ENCODE data around the gene SPTBN1.

Gene SPTBN1

DNA sequence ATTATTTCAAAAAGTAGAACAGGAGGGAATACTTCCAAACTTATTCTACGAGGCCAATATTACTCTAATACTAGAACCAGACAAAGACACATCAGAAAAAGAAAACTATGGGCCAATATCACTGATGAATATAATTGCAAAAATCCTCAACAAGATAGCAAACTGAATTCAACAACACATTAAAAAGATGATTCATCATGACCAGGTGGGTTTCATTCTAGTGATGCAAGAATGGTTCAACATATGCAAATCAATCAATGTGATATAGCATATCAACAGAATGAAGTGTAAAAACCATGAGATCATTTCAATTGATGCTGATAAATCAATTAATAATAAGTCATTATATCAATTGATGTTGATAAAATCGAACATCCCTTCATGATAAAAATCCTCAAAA lies 244.9 kb downstream of the SPTBN1 start:
- H3K9me3 ChIP-seq (ENCODE audit: low read depth, low read length), result no peaks in the 10 kb centered on the region
- H3K36me3 ChIP-seq (ENCODE audit: insufficient read depth, low read length), result no peaks in the 10 kb centered on the region
- TF ChIP-seq FOXP2 (optimal IDR thresholded peaks at IDR 0.05; ENCODE audit: control extremely low read depth, extremely low read length, insufficient read depth), result no peak
- no peak for TF ChIP-seq EZH2 (IDR thresholded peaks at IDR 0.05)
- no peak overlapping the region for H3K27ac ChIP-seq
- no peak overlapping the region for H3K4me3 ChIP-seq
- no peak overlapping the region for H3K9ac ChIP-seq (ENCODE audit: insufficient read length)
- DNase-seq (ENCODE audit: low read depth, low spot score), result no peak

DNA sequence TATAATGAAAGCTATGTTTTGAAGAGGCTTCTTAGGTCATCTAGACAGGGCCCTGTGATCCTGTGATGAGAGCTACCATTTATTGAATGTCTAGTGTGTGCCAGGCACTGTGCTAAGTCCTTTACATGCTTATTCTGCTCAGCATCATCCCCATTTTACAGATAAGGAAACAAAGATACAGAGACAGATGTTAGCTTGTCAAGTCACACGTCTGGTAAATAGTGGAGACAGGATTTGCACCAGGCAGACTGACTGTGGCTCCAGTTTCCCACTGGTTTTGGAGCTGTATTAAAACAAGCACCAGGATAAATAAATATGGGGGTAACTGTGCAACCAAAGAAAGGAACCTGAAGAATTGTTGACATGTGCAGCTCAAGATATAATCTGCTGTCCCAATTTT lies 248.1 kb downstream of the SPTBN1 start:
- no peak overlapping the region for H3K4me3 ChIP-seq
- no peaks in the 10 kb centered on the region for H3K9me3 ChIP-seq (ENCODE audit: low read depth, low read length)
- no peak overlapping the region for H3K27ac ChIP-seq
- DNase-seq (ENCODE audit: low read depth, low spot score), result no peak
- H3K36me3 ChIP-seq (ENCODE audit: insufficient read depth, low read length), result no peaks in the 10 kb centered on the region
- TF ChIP-seq POLR2AphosphoS5 (IDR thresholded peaks at IDR 0.05; ENCODE audit: borderline replicate concordance, low read depth, low read length), result no peak
- TF ChIP-seq FOXP2 (optimal IDR thresholded peaks at IDR 0.05; ENCODE audit: control extremely low read depth, extremely low read length, insufficient read depth), result no peak
- no peak for TF ChIP-seq EZH2 (IDR thresholded peaks at IDR 0.05)
- no peak overlapping the region for H3K9ac ChIP-seq (ENCODE audit: insufficient read length)

DNA sequence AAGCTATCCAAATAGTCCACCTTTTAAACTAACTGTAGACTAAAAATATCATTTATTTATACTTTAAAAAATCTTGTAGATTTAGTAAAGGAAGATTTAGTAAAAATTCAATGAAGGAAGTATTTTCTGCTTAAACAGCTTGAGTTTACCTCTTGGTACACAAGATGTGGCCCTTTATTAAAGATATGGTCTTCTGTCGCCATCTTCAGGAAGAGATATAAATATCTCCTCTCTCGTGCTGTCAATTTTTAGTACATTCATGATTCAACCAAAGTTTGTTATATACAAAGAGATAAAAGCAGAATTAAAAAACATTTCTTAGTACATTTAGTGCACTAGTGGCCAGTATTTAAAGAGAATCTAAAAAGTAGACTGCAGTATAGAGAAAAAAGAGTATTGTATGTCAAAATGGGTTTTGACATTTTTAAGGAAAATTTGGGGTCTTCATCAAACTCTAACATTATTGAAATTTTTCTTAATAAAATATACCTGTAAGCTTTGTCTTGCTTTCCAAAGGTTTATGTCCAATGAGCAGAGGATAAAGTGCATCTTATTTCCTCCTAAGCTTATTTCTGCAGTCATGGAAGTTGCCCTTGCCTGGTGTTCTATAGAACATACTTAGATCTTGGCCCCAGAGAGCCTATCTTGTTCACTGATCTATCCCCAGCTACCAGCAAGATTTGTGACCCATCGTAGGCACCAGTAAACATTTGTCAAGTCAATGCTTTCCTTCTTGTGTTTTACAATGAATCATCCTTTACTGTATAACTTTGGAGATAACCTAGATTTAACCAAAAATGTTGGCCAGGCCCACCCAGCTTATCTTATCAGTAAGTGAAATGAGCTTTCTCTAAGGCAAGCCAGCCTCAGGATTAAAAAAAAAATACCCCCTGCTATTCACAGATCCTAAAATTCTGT lies 248.8 kb downstream of the SPTBN1 start:
- Histone ChIP-seq H3K4me3 (no peak overlapping the region), H3K9me3 (ENCODE audit: low read depth, low read length) (no peaks in the 10 kb centered on the region), H3K27ac (no peak overlapping the region), H3K36me3 (ENCODE audit: insufficient read depth, low read length) (no peaks in the 10 kb centered on the region), H3K9ac (ENCODE audit: insufficient read length) (no peak overlapping the region)
- TF ChIP-seq EZH2 (IDR thresholded peaks at IDR 0.05) (no peak), POLR2AphosphoS5 (IDR thresholded peaks at IDR 0.05; ENCODE audit: borderline replicate concordance, low read depth, low read length) (no peak), FOXP2 (optimal IDR thresholded peaks at IDR 0.05; ENCODE audit: control extremely low read depth, extremely low read length, insufficient read depth) (no peak)
- peak; percentile 66 for DNase-seq (ENCODE audit: low read depth, low spot score)

DNA sequence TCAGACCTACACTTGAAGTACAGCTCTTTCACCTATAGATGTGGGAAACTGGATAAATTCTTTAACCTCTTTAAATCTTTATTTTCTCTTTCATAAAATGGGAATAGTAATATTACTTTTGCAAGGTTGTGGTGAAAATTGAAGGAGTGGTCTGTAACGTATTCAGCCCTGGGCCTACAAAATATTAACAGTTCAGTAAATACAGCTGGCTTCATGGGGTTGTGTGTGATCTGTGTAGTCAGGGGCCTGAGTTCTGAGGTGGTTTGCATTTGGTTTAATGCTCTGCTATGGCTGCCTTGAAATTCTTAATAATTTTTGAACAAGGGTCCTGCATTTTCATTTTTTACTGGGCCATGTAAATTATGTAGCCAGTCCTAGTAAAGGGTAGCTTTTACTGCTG lies 250.5 kb downstream of the SPTBN1 start:
- no peaks in the 10 kb centered on the region for H3K9me3 ChIP-seq (ENCODE audit: low read depth, low read length)
- H3K27ac ChIP-seq, result no peak overlapping the region
- TF ChIP-seq EZH2 (IDR thresholded peaks at IDR 0.05) (no peak), FOXP2 (optimal IDR thresholded peaks at IDR 0.05; ENCODE audit: control extremely low read depth, extremely low read length, insufficient read depth) (no peak), POLR2AphosphoS5 (IDR thresholded peaks at IDR 0.05; ENCODE audit: borderline replicate concordance, low read depth, low read length) (no peak)
- H3K4me3 ChIP-seq, result no peak overlapping the region
- DNase-seq (ENCODE audit: low read depth, low spot score), result no peak
- H3K36me3 ChIP-seq (ENCODE audit: insufficient read depth, low read length), result no peaks in the 10 kb centered on the region
- no peak overlapping the region for H3K9ac ChIP-seq (ENCODE audit: insufficient read length)

DNA sequence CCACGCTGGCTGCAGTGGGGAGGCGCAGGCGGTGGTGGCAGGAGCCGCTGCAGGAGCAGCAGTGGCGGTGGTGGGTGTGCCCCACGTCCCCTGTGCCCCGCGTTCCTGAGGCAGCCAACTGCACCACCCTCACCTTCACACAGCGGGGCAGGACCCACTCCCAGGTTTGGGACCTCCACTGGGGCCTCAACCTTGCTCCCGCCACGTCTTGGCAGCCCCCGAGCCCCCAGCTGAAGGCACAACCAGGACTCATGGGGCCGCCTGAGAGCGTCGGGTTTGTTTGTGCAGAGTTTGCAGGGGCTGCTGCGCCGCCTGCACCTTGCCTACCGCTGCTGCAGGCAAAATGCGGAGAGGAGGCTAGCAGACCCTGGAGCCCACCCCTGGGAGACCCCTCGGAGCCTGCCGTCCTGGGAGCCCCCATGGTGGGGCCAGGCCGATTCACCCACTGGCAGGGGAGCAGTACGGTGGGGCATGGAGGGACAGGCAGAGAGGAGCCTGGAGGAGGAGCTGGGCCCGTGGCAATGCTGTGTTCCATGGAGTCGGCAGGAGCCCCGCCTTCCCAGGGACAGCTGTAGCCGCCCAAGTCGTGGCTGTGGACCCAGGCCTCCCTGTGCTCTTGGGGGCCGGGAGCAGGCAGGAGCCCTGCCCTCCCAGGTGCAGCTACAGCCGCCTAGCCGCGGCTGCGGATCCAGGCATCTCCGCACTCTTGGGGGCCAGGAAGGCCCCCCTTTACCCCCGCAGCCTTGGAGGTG lies 252.6 kb downstream of the SPTBN1 start:
- no peak overlapping the region for H3K27ac ChIP-seq
- no peak for TF ChIP-seq EZH2 (IDR thresholded peaks at IDR 0.05)
- no peak for TF ChIP-seq POLR2AphosphoS5 (IDR thresholded peaks at IDR 0.05; ENCODE audit: borderline replicate concordance, low read depth, low read length)
- no peak for TF ChIP-seq FOXP2 (optimal IDR thresholded peaks at IDR 0.05; ENCODE audit: control extremely low read depth, extremely low read length, insufficient read depth)
- no peaks in the 10 kb centered on the region for H3K36me3 ChIP-seq (ENCODE audit: insufficient read depth, low read length)
- no peak overlapping the region for H3K9ac ChIP-seq (ENCODE audit: insufficient read length)
- no peak overlapping the region for H3K4me3 ChIP-seq
- DNase-seq (ENCODE audit: low read depth, low spot score), result no peak
- no peaks in the 10 kb centered on the region for H3K9me3 ChIP-seq (ENCODE audit: low read depth, low read length)

DNA sequence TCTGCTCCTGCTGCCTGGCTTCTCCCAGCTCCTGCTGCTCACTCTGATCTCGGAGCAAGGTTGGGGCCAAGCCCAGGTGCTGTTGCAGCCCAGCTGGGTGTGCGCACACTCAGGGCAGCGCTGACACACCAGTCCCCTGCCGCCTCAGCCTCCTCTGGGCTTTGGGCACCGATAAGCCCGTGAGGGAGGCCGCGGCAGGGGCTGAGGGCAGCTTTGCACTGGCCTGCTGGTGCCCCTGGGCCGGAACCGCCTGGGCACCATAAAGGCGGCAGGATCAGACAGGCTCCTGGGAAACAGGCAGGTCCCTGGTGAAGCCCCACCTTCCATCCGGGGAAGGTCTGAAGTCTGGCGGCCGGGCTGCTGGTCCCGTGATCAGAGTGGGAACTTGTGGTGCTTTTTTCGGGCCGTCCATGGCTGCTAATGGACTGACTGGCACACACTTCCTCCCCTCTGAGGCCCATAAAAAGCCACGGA lies 253.2 kb downstream of the SPTBN1 start:
- no peak overlapping the region for H3K9ac ChIP-seq (ENCODE audit: insufficient read length)
- TF ChIP-seq EZH2 (IDR thresholded peaks at IDR 0.05) (no peak), POLR2AphosphoS5 (IDR thresholded peaks at IDR 0.05; ENCODE audit: borderline replicate concordance, low read depth, low read length) (no peak), FOXP2 (optimal IDR thresholded peaks at IDR 0.05; ENCODE audit: control extremely low read depth, extremely low read length, insufficient read depth) (no peak)
- no peak overlapping the region for H3K4me3 ChIP-seq

DNA sequence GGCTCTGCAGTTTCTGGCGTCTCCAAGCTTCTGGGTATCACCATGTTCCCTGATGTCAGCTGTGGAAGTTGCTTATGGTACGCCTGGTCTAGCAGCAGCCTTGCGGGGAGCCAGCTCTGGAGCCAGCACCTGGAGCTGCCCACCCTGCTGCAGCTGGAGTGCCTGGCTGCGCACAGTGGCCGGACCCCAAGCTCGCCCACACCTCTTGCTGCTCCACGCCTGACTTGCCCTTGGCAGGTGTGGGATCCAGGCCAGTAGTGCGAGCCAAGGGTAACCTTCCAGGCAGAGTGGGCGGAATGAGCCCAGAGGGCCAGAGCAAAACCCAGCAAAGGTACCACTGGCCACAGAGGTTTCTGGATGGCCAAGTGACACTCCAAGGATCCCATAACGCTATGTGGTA lies 254.1 kb downstream of the SPTBN1 start:
- Histone ChIP-seq H3K9me3 (ENCODE audit: low read depth, low read length) (no peaks in the 10 kb centered on the region), H3K36me3 (ENCODE audit: insufficient read depth, low read length) (no peaks in the 10 kb centered on the region), H3K9ac (ENCODE audit: insufficient read length) (no peak overlapping the region), H3K27ac (no peak overlapping the region), H3K4me3 (no peak overlapping the region)
- TF ChIP-seq FOXP2 (optimal IDR thresholded peaks at IDR 0.05; ENCODE audit: control extremely low read depth, extremely low read length, insufficient read depth) (no peak), EZH2 (IDR thresholded peaks at IDR 0.05) (no peak), POLR2AphosphoS5 (IDR thresholded peaks at IDR 0.05; ENCODE audit: borderline replicate concordance, low read depth, low read length) (no peak)
- DNase-seq (ENCODE audit: low read depth, low spot score), result no peak

More for the DNA sequence above, 253.2 kb downstream of the SPTBN1 start:
- no peak for DNase-seq (ENCODE audit: low read depth, low spot score)
- Histone ChIP-seq H3K27ac (no peak overlapping the region), H3K9me3 (ENCODE audit: low read depth, low read length) (no peaks in the 10 kb centered on the region), H3K36me3 (ENCODE audit: insufficient read depth, low read length) (no peaks in the 10 kb centered on the region)

DNA sequence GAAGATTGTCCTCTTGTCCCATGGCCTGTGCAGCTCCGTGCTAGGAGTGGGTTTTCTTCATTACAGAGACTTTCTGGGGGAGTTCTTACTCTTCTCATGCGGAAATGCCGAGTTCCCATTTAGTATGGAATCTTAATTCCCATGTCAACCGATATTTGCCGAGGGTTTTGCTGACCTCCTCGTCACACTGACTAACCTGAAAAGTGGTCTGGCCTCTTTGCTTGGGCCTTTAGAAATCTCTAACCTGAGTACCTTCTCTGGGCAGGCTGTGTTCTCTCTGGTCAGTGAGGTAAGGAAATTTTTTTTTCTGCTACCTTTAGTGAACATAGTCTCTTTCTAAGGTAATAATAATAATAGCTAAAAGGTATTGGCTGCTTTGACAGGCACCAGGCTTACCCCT lies 256.4 kb downstream of the SPTBN1 start:
- no peak overlapping the region for H3K9ac ChIP-seq (ENCODE audit: insufficient read length)

More for the DNA sequence above, 256.4 kb downstream of the SPTBN1 start:
- TF ChIP-seq POLR2AphosphoS5 (IDR thresholded peaks at IDR 0.05; ENCODE audit: borderline replicate concordance, low read depth, low read length), result no peak
- TF ChIP-seq EZH2 (IDR thresholded peaks at IDR 0.05), result no peak
- TF ChIP-seq FOXP2 (optimal IDR thresholded peaks at IDR 0.05; ENCODE audit: control extremely low read depth, extremely low read length, insufficient read depth), result no peak
- Histone ChIP-seq H3K9me3 (ENCODE audit: low read depth, low read length) (no peaks in the 10 kb centered on the region), H3K36me3 (ENCODE audit: insufficient read depth, low read length) (no peaks in the 10 kb centered on the region), H3K4me3 (no peak overlapping the region), H3K27ac (no peak overlapping the region)
- DNase-seq (ENCODE audit: low read depth, low spot score), result no peak
